ENCODE results near the gene SPIN2A. TPM values are rescaled to one million over a fixed set of nuclear protein-coding genes. Genes with fewer than 3 reads are reported as not detected.
"Not testable (repeated sequence)": the region's sequence is repeated elsewhere in the genome, so short reads cannot be mapped to it uniquely, and the experiment has no call there.

Gene SPIN2A
- total RNA-seq = 1 to 10 TPM in 3 of 4 donors, not detected in 1; 1.5 to 2.0 (median 1.7) TPM

GRCh38 chrX:57137073-57137472 lies at the start of gene SPIN2A:
TSS of gene SPIN2A (minus strand) at chrX:57137397. CDS start at chrX:57136597, 800 bp downstream.
- not testable (repeated sequence) for H3K36me3 ChIP-seq; H3K27me3 ChIP-seq; DNase-seq (ENCODE audit: low spot score in 2 of 2); H3K9me3 ChIP-seq; H3K4me1 ChIP-seq
- H3K27ac ChIP-seq = peak within 1 kb of the TSS in 1 of 4 donors; percentile 52
- 19 to 50% methylated on average over 27 of the region's 27 CpGs for WGBS, 2 donors
- peak within 1 kb of the TSS in 3 of 4 donors; percentile 8 to 47 (median 32) for H3K4me3 ChIP-seq

GRCh38 chrX:57178605-57179004 lies 41.4 kb upstream of the SPIN2A start:
- TF ChIP-seq POLR2A (IDR thresholded peaks at IDR 0.05) = no peak
- no peak for TF ChIP-seq EP300 (IDR thresholded peaks at IDR 0.05)
- no peak for TF ChIP-seq CTCF (IDR thresholded peaks at IDR 0.05)
- Histone ChIP-seq H3K4me1 (no peaks in the 10 kb centered on the region), H3K27ac (no peak overlapping the region), H3K9me3 (peaks cover 0 to 4% (median 2%) of the 10 kb centered on the region in 4 donors), H3K36me3 (no peaks in the 10 kb centered on the region), H3K4me3 (no peak overlapping the region), H3K27me3 (no peaks in the 10 kb centered on the region)
- DNase-seq (ENCODE audit: low spot score in 2 of 2) = no peak

GRCh38 chrX:57177070-57177469 lies 39.9 kb upstream of the SPIN2A start:
- H3K27ac ChIP-seq = no peak overlapping the region
- WGBS, 2 donors = 38 to 39% methylated on average over 1 of the region's 1 CpG
- no peak for DNase-seq (ENCODE audit: low spot score in 2 of 2)
- H3K36me3 ChIP-seq = no peaks in the 10 kb centered on the region
- no peak overlapping the region for H3K4me3 ChIP-seq
- no peak for TF ChIP-seq POLR2A (IDR thresholded peaks at IDR 0.05)
- no peak for TF ChIP-seq CTCF (IDR thresholded peaks at IDR 0.05)
- no peak for TF ChIP-seq EP300 (IDR thresholded peaks at IDR 0.05)
- H3K4me1 ChIP-seq = no peaks in the 10 kb centered on the region
- H3K9me3 ChIP-seq = peaks cover 0 to 4% (median under 1%) of the 10 kb centered on the region in 4 donors
- H3K27me3 ChIP-seq = no peaks in the 10 kb centered on the region

GRCh38 chrX:57172544-57172943 lies 35.3 kb upstream of the SPIN2A start:
- H3K9me3 ChIP-seq = no peaks in the 10 kb centered on the region
- no peaks in the 10 kb centered on the region for H3K4me1 ChIP-seq
- 54 to 69% methylated on average over 2 to 6 of the region's 6 CpGs for WGBS, 2 donors
- no peak overlapping the region for H3K27ac ChIP-seq
- no peak for DNase-seq (ENCODE audit: low spot score in 2 of 2)
- H3K27me3 ChIP-seq = no peaks in the 10 kb centered on the region
- no peak overlapping the region for H3K4me3 ChIP-seq
- TF ChIP-seq CTCF (IDR thresholded peaks at IDR 0.05) (no peak), POLR2A (IDR thresholded peaks at IDR 0.05) (no peak), EP300 (IDR thresholded peaks at IDR 0.05) (no peak)
- no peaks in the 10 kb centered on the region for H3K36me3 ChIP-seq

- no peak for DNase-seq (ENCODE audit: low spot score in 2 of 2)
- H3K9me3 ChIP-seq = peaks cover 0 to 21% (median 0%) of the 10 kb centered on the region in 4 donors
- H3K36me3 ChIP-seq = no peaks in the 10 kb centered on the region
- WGBS, 2 donors = 65 to 73% methylated on average over 3 to 5 of the region's 5 CpGs
- H3K4me1 ChIP-seq = no peaks in the 10 kb centered on the region
- TF ChIP-seq EP300 (IDR thresholded peaks at IDR 0.05) = no peak
- TF ChIP-seq CTCF (IDR thresholded peaks at IDR 0.05) = peak in 1 of 5 experiments; percentile 8
- no peak for TF ChIP-seq POLR2A (IDR thresholded peaks at IDR 0.05)
- no peak overlapping the region for H3K27ac ChIP-seq
- no peaks in the 10 kb centered on the region for H3K27me3 ChIP-seq
- H3K4me3 ChIP-seq = no peak overlapping the region
These were observed 19.3 kb upstream of the SPIN2A start for GRCh38 chrX:57156397-57157049.
